GM23338 (cell line): ENCODE measurements around the gene PIP5K1C.

Experiments used
- CREB1 ChIP-seq: fragments of 250-450 bp; sonication (Bioruptor Pico); IDR thresholded peaks from 2 replicates; pipeline ENCODE4 v1.5.0; 2020; ENCODE audit warnings: low read depth, mild to moderate bottlenecking, moderate library complexity
- CTCF ChIP-seq, 2 experiments: fragments of 200-600 bp in 1 of 2; sonication (generic) in 1 of 2; conservative IDR thresholded peaks; 2 replicates each; pipeline versions ENCODE4 v1.5.1 to v1.6.1; 2016 to 2017; ENCODE audit warnings: antibody characterized with exemption in 2 of 2, low read depth in 2 of 2, mild to moderate bottlenecking in 2 of 2, moderate library complexity in 1 of 2
- EZH2 ChIP-seq: fragments of 200-600 bp; sonication (generic); IDR thresholded peaks from one replicate; pipeline ENCODE4 v1.8.0; 2017; ENCODE audit warnings: antibody characterized with exemption, mild to moderate bottlenecking, low read depth; ENCODE audit not compliant: unreplicated experiment
- EZH2phosphoT487 ChIP-seq: fragments of 200-600 bp; sonication (generic); IDR thresholded peaks from one replicate; pipeline ENCODE4 v1.8.1; 2018; ENCODE audit warnings: antibody characterized with exemption; ENCODE audit not compliant: unreplicated experiment
- JUNB ChIP-seq: IDR thresholded peaks from one replicate; pipeline ENCODE4 v1.6.1; 2016; ENCODE audit warnings: antibody characterized with exemption; ENCODE audit not compliant: unreplicated experiment
- NANOG ChIP-seq: IDR thresholded peaks from 2 replicates; pipeline ENCODE4 v1.6.1; 2016; ENCODE audit warnings: antibody characterized with exemption, borderline replicate concordance
- POLR2AphosphoS5 ChIP-seq: IDR thresholded peaks from 2 replicates; pipeline ENCODE4 v1.6.1; 2016; ENCODE audit warnings: antibody characterized with exemption, low read depth
- TF ChIP-seq, protein P1 (sequence below): IDR thresholded peaks from one replicate; pipeline ENCODE4 v1.6.1; 2018; ENCODE audit warnings: antibody characterized with exemption; ENCODE audit not compliant: unreplicated experiment

DNA sequence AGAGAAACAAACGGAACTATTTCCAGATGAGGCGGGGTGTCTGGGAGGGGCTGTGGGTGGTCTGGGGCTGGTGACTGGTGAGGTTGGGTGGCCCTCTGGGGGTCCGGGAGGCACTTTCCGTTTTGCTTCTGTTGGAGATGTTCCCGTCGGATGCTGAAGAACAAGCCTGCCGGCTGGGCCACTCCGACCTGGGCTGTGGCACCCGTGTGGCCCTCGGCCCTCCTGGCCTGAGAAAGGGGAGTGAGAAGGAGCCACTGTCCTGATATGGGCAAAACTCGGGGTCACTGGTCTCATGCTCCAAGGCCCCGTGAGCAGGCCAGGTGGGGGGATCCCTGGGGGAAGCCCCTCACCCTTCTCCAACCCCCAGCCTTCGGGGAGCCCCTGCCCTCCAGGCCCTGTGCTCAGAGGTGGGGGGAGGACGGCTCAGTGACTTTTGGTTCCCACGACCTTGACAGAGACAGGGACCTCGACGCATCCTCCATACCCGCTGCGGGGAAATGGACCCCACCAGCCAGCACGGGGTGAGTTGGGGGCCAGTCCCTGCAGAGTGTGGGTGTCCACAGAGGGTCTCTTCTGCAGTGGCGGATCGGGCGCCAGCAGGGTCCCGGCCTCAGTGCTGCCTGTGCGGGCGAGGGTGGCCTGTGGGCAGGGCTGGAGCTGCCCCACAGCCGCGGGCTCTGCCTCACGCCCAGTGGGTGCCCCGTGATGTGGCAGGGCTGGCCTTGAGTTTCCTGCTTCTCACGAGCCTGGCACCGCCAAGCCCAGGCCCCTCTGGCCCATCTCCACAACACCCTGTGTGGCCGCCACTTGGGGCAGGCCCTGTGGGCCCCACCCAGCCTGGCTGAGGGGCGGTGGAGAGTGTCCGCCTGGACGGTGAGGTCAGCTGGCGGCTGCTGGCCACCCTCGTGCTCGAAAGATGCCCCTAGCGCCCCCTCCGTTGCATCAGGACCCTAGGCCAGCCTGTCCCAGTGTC lies 89.2 kb downstream of the PIP5K1C start:
- TF ChIP-seq CTCF (conservative IDR thresholded peaks at IDR 0.05; ENCODE audit: low read depth in 2 of 2), result no peak
- TF ChIP-seq POLR2AphosphoS5, result no peak
- TF ChIP-seq EZH2phosphoT487, result no peak
- TF ChIP-seq CREB1, result no peak
- no peak for TF ChIP-seq NANOG
- no peak for TF ChIP-seq EZH2
- no peak for TF ChIP-seq JUNB
- TF ChIP-seq, protein P1, sequence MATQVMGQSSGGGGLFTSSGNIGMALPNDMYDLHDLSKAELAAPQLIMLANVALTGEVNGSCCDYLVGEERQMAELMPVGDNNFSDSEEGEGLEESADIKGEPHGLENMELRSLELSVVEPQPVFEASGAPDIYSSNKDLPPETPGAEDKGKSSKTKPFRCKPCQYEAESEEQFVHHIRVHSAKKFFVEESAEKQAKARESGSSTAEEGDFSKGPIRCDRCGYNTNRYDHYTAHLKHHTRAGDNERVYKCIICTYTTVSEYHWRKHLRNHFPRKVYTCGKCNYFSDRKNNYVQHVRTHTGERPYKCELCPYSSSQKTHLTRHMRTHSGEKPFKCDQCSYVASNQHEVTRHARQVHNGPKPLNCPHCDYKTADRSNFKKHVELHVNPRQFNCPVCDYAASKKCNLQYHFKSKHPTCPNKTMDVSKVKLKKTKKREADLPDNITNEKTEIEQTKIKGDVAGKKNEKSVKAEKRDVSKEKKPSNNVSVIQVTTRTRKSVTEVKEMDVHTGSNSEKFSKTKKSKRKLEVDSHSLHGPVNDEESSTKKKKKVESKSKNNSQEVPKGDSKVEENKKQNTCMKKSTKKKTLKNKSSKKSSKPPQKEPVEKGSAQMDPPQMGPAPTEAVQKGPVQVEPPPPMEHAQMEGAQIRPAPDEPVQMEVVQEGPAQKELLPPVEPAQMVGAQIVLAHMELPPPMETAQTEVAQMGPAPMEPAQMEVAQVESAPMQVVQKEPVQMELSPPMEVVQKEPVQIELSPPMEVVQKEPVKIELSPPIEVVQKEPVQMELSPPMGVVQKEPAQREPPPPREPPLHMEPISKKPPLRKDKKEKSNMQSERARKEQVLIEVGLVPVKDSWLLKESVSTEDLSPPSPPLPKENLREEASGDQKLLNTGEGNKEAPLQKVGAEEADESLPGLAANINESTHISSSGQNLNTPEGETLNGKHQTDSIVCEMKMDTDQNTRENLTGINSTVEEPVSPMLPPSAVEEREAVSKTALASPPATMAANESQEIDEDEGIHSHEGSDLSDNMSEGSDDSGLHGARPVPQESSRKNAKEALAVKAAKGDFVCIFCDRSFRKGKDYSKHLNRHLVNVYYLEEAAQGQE, result no peak
